HEK293T (cell line): ENCODE data around the gene CCNL2.

Source experiments
- ARNT ChIP-seq: fragments of 450-650 bp; IDR thresholded peaks from 2 replicates; pipeline ENCODE4 v1.6.1; 2017; ENCODE audit warnings: mild to moderate bottlenecking
- BHLHE40 ChIP-seq: fragments of 450-650 bp; IDR thresholded peaks from 2 replicates; pipeline ENCODE4 v1.6.1; 2016; ENCODE audit warnings: mild to moderate bottlenecking, moderate library complexity, borderline replicate concordance
- CTBP1 ChIP-seq: fragments of 450-650 bp; IDR thresholded peaks from 2 replicates; pipeline ENCODE4 v1.6.1; 2016; ENCODE audit warnings: borderline replicate concordance
- ELF4 ChIP-seq: fragments of 450-650 bp; IDR thresholded peaks from 2 replicates; pipeline ENCODE4 v1.6.1; 2017; ENCODE audit warnings: antibody characterized with exemption
- FOXM1 ChIP-seq: fragments of 450-650 bp; IDR thresholded peaks from 2 replicates; pipeline ENCODE4 v1.6.1; 2017; ENCODE audit warnings: mild to moderate bottlenecking, borderline replicate concordance
- HDGF ChIP-seq: fragments of 450-650 bp; IDR thresholded peaks from 2 replicates; pipeline ENCODE4 v1.6.1; 2017; ENCODE audit warnings: antibody characterized with exemption, borderline replicate concordance
- L3MBTL2 ChIP-seq: fragments of 450-650 bp; conservative IDR thresholded peaks from 2 replicates; pipeline ENCODE4 v1.6.1; 2016; ENCODE audit warnings: mild to moderate bottlenecking
- NFRKB ChIP-seq: fragments of 450-650 bp; IDR thresholded peaks from 2 replicates; pipeline ENCODE4 v1.6.1; 2016; ENCODE audit warnings: mild to moderate bottlenecking, moderate library complexity
- SP1 ChIP-seq: fragments of 450-650 bp; IDR thresholded peaks from 2 replicates; pipeline ENCODE4 v1.6.1; 2017
- SUZ12 ChIP-seq: fragments of 450-650 bp; IDR thresholded peaks from 2 replicates; pipeline ENCODE4 v1.6.1; 2016; ENCODE audit warnings: mild to moderate bottlenecking
- TARDBP ChIP-seq: fragments of 450-650 bp; IDR thresholded peaks from 2 replicates; pipeline ENCODE4 v1.6.1; 2016
- TF ChIP-seq, protein P1 (sequence below): fragments of 450-650 bp; IDR thresholded peaks from 2 replicates; pipeline ENCODE4 v1.6.1; 2016

DNA sequence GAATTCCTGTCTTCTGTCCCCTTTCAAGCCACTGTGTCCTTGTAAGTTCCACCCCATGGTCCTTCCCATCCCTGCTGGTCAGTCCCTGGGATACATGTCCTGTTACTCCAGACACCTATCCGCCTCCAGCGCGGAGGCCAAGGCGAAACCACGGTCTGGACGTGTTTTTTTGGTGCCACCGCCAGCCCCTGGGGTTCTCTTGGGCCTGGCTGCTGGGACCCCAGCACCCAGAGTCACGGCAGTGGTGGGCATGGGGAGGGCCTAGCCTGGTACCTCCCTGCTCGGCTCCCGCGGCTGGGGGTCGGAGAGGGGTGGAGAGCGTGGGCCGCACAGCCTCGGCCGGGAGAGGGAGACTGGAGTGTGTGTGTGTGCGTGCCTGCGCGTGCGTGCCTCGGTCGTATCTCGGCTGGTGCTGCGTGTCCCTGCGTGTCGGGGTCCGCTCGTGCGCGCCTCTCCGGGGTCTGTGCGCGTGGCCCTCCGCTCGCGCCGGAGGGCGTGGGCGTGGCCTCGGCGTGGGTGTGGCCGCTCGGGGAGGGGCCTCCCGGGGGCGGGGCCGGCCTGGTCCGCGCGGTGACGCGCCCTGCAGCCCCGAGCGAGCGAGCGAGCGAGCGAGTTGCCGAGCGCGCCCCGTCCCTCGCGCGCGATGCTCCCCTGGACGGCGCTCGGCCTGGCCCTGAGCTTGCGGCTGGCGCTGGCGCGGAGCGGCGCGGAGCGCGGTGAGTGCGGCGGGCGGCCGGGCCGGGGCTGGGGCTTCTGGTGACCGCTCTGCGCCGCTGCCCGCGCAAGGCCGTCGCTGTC is 36.2 kb upstream of the CCNL2 start, which contains the start of gene VWA1:
- no peak for TF ChIP-seq TARDBP
- no peak for TF ChIP-seq CTBP1
- TF ChIP-seq SUZ12 = no peak
- no peak for TF ChIP-seq NFRKB
- TF ChIP-seq SP1 = no peak
- no peak for TF ChIP-seq BHLHE40
- TF ChIP-seq ARNT = no peak
- TF ChIP-seq ELF4 = no peak
- TF ChIP-seq FOXM1 = no peak
- no peak; the same call in 1 of the 2 replicates for TF ChIP-seq L3MBTL2
- TF ChIP-seq HDGF = 0 out of 2 replicates have a peak, but pooled peaks have one; percentile 49
- TF ChIP-seq, protein P1, sequence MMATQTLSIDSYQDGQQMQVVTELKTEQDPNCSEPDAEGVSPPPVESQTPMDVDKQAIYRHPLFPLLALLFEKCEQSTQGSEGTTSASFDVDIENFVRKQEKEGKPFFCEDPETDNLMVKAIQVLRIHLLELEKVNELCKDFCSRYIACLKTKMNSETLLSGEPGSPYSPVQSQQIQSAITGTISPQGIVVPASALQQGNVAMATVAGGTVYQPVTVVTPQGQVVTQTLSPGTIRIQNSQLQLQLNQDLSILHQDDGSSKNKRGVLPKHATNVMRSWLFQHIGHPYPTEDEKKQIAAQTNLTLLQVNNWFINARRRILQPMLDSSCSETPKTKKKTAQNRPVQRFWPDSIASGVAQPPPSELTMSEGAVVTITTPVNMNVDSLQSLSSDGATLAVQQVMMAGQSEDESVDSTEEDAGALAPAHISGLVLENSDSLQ = no peak
